Osteoblast (primary cell): ENCODE measurements around the gene RABGEF1. TPM values are rescaled to one million over a fixed set of nuclear protein-coding genes. Genes with fewer than 3 reads are reported as not detected.

Source experiments
- DNase-seq: peaks from one replicate; pipeline ENCODE4 v3.0.0; 2011; ENCODE audit warnings: low spot score, mixed read lengths; ENCODE audit not compliant: insufficient read length; ENCODE audit errors: missing footprints
- H2AFZ ChIP-seq: 2 replicates; pipeline ENCODE4 v1.6.0; 2011; ENCODE audit warnings: mild to moderate bottlenecking, low read length
- H3K27ac ChIP-seq: 2 replicates; pipeline ENCODE4 v1.5.1; 2011; ENCODE audit warnings: mild to moderate bottlenecking, low read depth, low read length, moderate library complexity
- H3K27me3 ChIP-seq: 2 replicates; pipeline ENCODE4 v1.6.0; 2012; ENCODE audit warnings: mild to moderate bottlenecking, control low read depth, inconsistent platforms, low read length, moderate library complexity; ENCODE audit not compliant: insufficient read depth
- H3K36me3 ChIP-seq: 2 replicates; pipeline ENCODE4 v1.5.1; 2011; ENCODE audit warnings: mild to moderate bottlenecking, low read length, control low read depth, moderate library complexity; ENCODE audit not compliant: insufficient read depth
- H3K4me1 ChIP-seq: 2 replicates; pipeline ENCODE4 v1.5.1; 2011; ENCODE audit warnings: mild to moderate bottlenecking, low read length, control low read depth, moderate library complexity; ENCODE audit not compliant: insufficient read depth
- H3K4me2 ChIP-seq: 2 replicates; pipeline ENCODE4 v1.6.0; 2011; ENCODE audit warnings: mild to moderate bottlenecking, low read length; ENCODE audit not compliant: insufficient read depth
- H3K4me3 ChIP-seq: fragments of 200-600 bp; sonication (generic); 3 replicates; pipeline ENCODE4 v1.5.1; 2012; ENCODE audit warnings: mild to moderate bottlenecking, low read length, inconsistent platforms; ENCODE audit not compliant: insufficient read depth
- H3K79me2 ChIP-seq: 2 replicates; pipeline ENCODE4 v1.6.0; 2012; ENCODE audit warnings: mild to moderate bottlenecking, low read length, control low read depth, inconsistent platforms; ENCODE audit not compliant: insufficient read depth
- H3K9me3 ChIP-seq: 2 replicates; pipeline ENCODE4 v1.5.1; 2011; ENCODE audit warnings: low read depth, low read length, control low read depth
- H4K20me1 ChIP-seq: 2 replicates; pipeline ENCODE4 v1.6.0; 2012; ENCODE audit warnings: mild to moderate bottlenecking, low read length, control low read depth; ENCODE audit not compliant: insufficient read depth
- total RNA-seq: library from RNA; depleted of rRNA; stranded (reverse); fragments of >200 nt; gene quantifications from 2 replicates; pipeline ENCODE4 v1.2.3, GENCODE V29; 2012
- TF ChIP-seq, protein P1 (sequence below): IDR thresholded peaks from 2 replicates; pipeline ENCODE4 v1.5.1; 2011; ENCODE audit warnings: mild to moderate bottlenecking, low read depth, low read length, moderate library complexity; ENCODE audit errors: extremely low read depth

Gene RABGEF1
- total RNA-seq, 1 donor = 81.8 TPM

DNA sequence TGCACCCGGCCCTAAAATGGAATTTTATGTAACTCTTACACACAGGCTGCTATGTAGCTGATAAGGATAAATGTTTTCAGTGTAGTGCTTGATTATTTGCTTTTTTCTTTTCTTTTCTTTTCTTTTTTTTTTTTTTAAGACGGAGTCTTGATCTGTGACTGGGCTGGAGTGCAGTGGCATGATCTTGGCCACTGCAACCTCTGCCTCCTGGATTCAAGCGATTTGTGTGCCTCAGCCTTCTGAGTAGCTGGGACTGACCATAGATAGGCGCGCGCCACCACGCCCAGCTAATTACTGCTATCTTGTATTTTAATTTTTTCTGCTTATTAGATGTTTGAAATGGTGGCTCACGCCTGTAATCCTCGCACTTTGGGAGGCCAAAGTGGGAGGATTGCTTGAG, 3.4 kb downstream of the RABGEF1 start:
- TF ChIP-seq, protein P1, sequence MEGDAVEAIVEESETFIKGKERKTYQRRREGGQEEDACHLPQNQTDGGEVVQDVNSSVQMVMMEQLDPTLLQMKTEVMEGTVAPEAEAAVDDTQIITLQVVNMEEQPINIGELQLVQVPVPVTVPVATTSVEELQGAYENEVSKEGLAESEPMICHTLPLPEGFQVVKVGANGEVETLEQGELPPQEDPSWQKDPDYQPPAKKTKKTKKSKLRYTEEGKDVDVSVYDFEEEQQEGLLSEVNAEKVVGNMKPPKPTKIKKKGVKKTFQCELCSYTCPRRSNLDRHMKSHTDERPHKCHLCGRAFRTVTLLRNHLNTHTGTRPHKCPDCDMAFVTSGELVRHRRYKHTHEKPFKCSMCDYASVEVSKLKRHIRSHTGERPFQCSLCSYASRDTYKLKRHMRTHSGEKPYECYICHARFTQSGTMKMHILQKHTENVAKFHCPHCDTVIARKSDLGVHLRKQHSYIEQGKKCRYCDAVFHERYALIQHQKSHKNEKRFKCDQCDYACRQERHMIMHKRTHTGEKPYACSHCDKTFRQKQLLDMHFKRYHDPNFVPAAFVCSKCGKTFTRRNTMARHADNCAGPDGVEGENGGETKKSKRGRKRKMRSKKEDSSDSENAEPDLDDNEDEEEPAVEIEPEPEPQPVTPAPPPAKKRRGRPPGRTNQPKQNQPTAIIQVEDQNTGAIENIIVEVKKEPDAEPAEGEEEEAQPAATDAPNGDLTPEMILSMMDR = no peak
- no peak for DNase-seq
- Histone ChIP-seq H2AFZ (no peak overlapping the region), H3K27ac (no peak overlapping the region), H3K4me2 (no peak overlapping the region), H3K79me2 (peaks cover 92% of the 10 kb centered on the region), H3K4me1 (peaks cover 26% of the 10 kb centered on the region), H3K27me3 (no peaks in the 10 kb centered on the region), H3K36me3 (peaks cover 4% of the 10 kb centered on the region), H3K4me3 (no peak overlapping the region), H3K9me3 (no peaks in the 10 kb centered on the region), H4K20me1 (peaks cover 21% of the 10 kb centered on the region)

DNA sequence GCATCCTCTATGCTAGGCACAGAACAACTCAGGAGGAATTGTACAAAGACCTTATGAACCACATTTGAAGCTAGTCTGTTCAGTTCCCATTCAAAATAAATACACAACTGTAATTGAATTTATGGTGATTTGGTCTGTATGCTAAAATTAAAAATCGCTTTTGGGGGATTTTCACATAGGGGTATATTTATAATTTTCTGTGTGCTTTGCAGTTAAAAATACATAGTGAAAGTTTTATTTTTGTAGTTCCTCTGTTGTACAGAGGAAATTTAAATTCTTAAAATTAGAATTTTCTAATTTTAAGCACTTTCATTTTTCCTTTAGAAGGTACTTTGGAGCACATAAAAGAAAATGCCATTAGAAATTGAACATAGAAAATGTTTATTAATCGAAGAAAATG, 6.9 kb downstream of the RABGEF1 start:
- DNase-seq = no peak
- no peak overlapping the region for H2AFZ ChIP-seq
- no peak overlapping the region for H3K4me3 ChIP-seq
- H3K27me3 ChIP-seq = no peaks in the 10 kb centered on the region
- H3K4me1 ChIP-seq = peaks cover 21% of the 10 kb centered on the region
- no peak overlapping the region for H3K4me2 ChIP-seq
- peaks cover 98% of the 10 kb centered on the region for H3K79me2 ChIP-seq
- H3K9me3 ChIP-seq = no peaks in the 10 kb centered on the region
- TF ChIP-seq, protein P1 = no peak
- peaks cover 37% of the 10 kb centered on the region for H4K20me1 ChIP-seq
- H3K36me3 ChIP-seq = peaks cover 9% of the 10 kb centered on the region
- peak overlapping the region; percentile 33 for H3K27ac ChIP-seq

DNA sequence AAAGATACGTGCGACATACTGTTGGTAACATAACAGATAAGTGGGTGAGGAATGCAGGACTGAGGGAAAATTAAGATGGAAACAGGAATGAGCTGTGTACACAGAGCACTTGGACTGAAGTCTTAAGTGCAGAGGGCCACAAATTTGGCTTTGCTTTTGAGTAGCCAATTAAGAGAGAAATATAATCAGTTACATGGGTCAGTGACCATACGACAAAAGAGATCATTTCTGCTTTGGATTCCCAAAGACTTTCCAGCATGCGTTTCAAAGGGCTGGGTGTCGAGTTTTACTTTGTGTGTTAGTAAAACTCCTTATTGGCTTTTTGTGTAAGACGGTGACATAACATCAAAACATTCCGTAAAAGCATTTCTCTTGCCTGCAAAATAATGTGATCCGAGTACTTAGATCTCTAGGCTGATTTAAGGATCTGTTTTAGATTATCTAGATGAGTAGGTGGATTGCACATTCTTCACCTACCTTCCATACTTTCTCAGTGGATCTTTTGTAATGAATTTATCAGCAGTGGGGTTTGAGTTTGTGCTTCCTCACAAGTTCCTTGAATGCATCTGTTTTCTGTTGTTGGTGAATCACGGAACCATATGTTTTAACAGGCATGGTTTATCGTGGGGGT, 7.5 kb downstream of the RABGEF1 start:
- Histone ChIP-seq H3K27ac (no peak overlapping the region), H3K4me2 (no peak overlapping the region)
- DNase-seq = peak; percentile 53

DNA sequence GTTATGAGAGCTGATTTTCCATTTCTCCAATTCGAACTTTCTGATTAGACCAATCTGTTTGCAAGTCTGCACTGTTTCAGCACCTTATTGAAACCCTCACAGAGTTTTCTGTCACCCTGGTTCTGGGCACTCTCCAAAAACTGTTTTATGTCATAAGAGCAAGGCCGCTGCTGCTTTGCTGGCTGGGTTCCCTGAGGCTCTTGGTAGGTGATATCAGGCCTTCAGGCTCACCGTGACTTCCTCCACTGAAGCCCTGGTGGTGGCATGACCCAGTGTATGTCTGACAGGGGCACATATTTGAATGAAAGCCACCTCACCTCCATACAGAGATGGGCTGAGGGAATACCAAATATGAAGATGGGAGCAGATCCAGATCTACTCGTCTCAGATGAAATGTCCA, 8.3 kb downstream of the RABGEF1 start:
- H3K4me3 ChIP-seq = no peak overlapping the region
- H3K9me3 ChIP-seq = no peaks in the 10 kb centered on the region
- H3K4me2 ChIP-seq = no peak overlapping the region
- peak; percentile 37 for DNase-seq
- peaks cover 9% of the 10 kb centered on the region for H3K36me3 ChIP-seq
- no peak overlapping the region for H3K27ac ChIP-seq
- H3K79me2 ChIP-seq = peaks cover 98% of the 10 kb centered on the region
- TF ChIP-seq, protein P1 = no peak
- H3K4me1 ChIP-seq = peaks cover 15% of the 10 kb centered on the region
- no peaks in the 10 kb centered on the region for H3K27me3 ChIP-seq
- peaks cover 40% of the 10 kb centered on the region for H4K20me1 ChIP-seq
- no peak overlapping the region for H2AFZ ChIP-seq

More for the DNA sequence above, 7.5 kb downstream of the RABGEF1 start:
- Histone ChIP-seq H3K4me3 (no peak overlapping the region), H3K79me2 (peaks cover 98% of the 10 kb centered on the region), H3K27me3 (no peaks in the 10 kb centered on the region), H2AFZ (no peak overlapping the region), H3K36me3 (peaks cover 9% of the 10 kb centered on the region), H4K20me1 (peaks cover 37% of the 10 kb centered on the region), H3K4me1 (peaks cover 15% of the 10 kb centered on the region), H3K9me3 (no peaks in the 10 kb centered on the region)
- TF ChIP-seq, protein P1 = no peak
